Testis (tissue), 3 donors: ENCODE data around the gene SERAC1. TPM values are rescaled to one million over a fixed set of nuclear protein-coding genes. Genes with fewer than 3 reads are reported as not detected.
"Not testable (repeated sequence)": the region's sequence is repeated elsewhere in the genome, so short reads cannot be mapped to it uniquely, and the experiment has no call there.

Experiments used
- DNase-seq: peaks from one replicate; pipeline ENCODE4 v3.0.0-alpha.2; 2019
- H3K27ac ChIP-seq, 2 donors: fragments of 200-600 bp; sonication (generic); one replicate each; pipeline ENCODE4 v1.5.1; 2019
- H3K27me3 ChIP-seq: fragments of 200-600 bp; sonication (generic); one replicate; pipeline ENCODE4 v1.5.1; 2019
- H3K36me3 ChIP-seq: fragments of 200-600 bp; sonication (generic); one replicate; pipeline ENCODE4 v1.5.1; 2017; ENCODE audit warnings: low read depth; ENCODE audit errors: missing control alignments
- H3K4me1 ChIP-seq: fragments of 200-600 bp; sonication (generic); one replicate; pipeline ENCODE4 v1.5.1; 2019
- H3K4me3 ChIP-seq, 2 donors: fragments of 200-600 bp; sonication (generic); one replicate each; pipeline ENCODE4 v1.5.1; 2017 to 2019
- H3K9me3 ChIP-seq: fragments of 200-600 bp; sonication (generic); one replicate; pipeline ENCODE4 v1.5.1; 2017
- CTCF ChIP-seq, 3 experiments: fragments of 450-650 bp in 2 of 3; fragments of 200-600 bp in 1 of 3; sonication (generic) in 1 of 3; IDR thresholded peaks; one replicate each; pipeline ENCODE4 v1.5.1; 2016 to 2019; ENCODE audit warnings: antibody characterized with exemption in 3 of 3, mild to moderate bottlenecking in 2 of 3, moderate library complexity in 1 of 3
- POLR2A ChIP-seq: fragments of 450-650 bp; IDR thresholded peaks from one replicate; pipeline ENCODE4 v1.6.1; 2017; ENCODE audit warnings: antibody characterized with exemption, mild to moderate bottlenecking, moderate library complexity
- WGBS, 2 donors: methylation state at CpG; one replicate each; pipeline ENCODE4 v1.1.5; 2018; 5-methylcytosine and 5-hydroxymethylcytosine counted together
- intact Hi-C: fragments of 100-400 bp; cut with DNase I; formaldehyde crosslinking; loops from one replicate; pipeline ENCODE4 v1.15.1; 2023; ENCODE audit warnings: low total_unique reads
- polyA plus RNA-seq: library from polyadenylated mRNA; stranded (reverse); fragments of 350-450 nt; fragmentation: Illumina TruSeq; extraction: RNeasy Lipid Tissue Mini Kit (QIAGEN cat#74804); gene quantifications from one replicate; pipeline ENCODE4 v1.2.3, GENCODE V29; 2014; ENCODE audit warnings: low read depth, low replicate concordance; ENCODE audit not compliant: insufficient read depth
- total RNA-seq, 2 donors: library from RNA; depleted of rRNA; stranded (reverse); fragments of >200 nt; gene quantifications; one replicate each; pipeline ENCODE4 v1.2.3, GENCODE V29; 2016

SERAC1 gene
- total and polyA plus RNA-seq, 3 donors from 2014 or later, result 9.8 to 20.2 (median 15.2) TPM

DNA sequence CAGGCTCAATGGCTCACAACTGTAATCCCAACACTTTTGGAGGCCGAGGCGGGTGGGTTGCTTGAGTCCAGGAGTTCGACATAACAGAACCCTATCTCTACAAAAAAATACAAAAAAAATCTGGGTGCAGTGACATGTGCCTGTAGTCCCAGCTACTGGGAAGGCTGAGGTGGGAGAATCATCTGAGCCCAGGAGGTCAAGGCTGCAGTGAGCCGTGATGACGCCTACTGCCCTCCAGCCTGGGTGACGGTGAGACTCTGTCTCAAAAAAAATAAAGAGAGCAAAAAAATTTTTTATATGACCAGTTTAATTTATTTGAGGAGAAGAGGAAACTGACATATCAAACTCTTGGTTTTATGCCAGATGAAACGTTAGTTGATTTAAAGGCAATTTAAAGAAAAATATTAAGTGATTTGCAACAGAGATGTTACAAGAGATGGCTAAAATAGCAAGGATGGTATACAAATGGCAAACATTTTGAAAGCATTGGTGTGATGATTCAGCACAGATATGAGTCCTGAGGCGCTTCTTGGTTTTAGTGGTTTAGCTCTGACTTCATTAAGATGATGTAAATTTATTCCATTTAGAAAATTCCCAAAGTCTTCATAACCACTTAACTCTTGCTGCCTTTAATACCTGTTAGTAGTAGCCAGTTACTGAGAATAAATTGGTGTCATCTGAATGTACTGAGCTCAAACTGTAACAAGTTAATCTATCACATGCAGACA is 17.8 kb upstream of the SERAC1 start:
- Histone ChIP-seq H3K4me3 (no peak overlapping the region), H3K4me1 (peaks cover 4% of the 10 kb centered on the region), H3K27me3 (no peaks in the 10 kb centered on the region), H3K9me3 (no peaks in the 10 kb centered on the region), H3K27ac (peak overlapping the region; percentile 34 to 69), H3K36me3 (no peaks in the 10 kb centered on the region)
- intact Hi-C loops, result no loop called here
- no peak for TF ChIP-seq POLR2A
- no peak for TF ChIP-seq CTCF (IDR thresholded peaks at IDR 0.05)
- DNase-seq, result no peak
- WGBS, 2 donors, result 64 to 79% methylated on average over 8 of the region's 8 CpGs

- no peaks in the 10 kb centered on the region for H3K36me3 ChIP-seq
- intact Hi-C loops, result no loop called here
Observed at GRCh38 chr6:158184608-158185007, 16.5 kb upstream of the SERAC1 start.

DNA sequence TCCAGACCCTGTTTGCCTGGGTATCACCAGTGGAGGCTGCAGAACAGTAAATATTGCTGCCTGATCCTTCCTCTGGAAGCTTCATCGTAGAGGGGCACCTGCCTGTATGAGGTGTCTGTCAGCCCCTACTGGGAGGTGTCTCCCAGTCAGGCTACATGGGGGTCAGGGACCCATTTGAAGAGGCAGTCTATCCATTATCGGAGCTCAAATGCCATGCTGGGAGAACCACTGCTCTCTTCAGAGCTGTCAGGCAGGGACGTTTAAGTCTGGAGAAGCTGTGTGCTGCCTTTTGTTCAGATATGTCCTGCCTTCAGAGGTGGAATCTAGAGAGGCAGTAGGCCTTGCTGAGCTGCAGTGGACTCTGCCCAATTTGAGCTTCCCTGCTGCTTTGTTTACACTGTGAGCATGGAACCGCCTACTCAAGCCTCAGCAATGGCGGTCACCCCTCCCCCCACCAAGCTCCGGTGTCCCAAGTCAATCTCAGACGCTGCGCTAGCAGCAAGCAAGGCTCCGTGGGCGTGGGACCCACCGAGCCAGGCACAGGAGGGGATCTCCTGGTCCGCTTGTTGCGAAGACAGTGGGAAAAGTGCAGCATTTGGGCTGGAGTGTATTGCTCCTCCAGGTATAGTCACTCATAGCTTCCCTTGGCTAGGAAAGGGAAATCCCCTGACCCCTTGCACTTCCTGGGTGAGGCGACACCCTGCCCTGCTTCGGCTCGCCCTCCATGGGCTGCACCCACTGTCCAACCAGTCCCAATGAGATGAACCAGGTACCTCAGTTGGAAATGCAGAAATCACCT is 15.3 kb upstream of the SERAC1 start:
- H3K36me3 ChIP-seq, DNase-seq, H3K4me3 ChIP-seq, H3K27me3 ChIP-seq, intact Hi-C loops, H3K4me1 ChIP-seq, H3K27ac ChIP-seq, H3K9me3 ChIP-seq: not testable (repeated sequence)
- WGBS, 2 donors, result 83 to 88% methylated on average over 13 to 16 of the region's 16 CpGs

More at GRCh38 chr6:158184608-158185007, 16.5 kb upstream of the SERAC1 start:
- Histone ChIP-seq H3K4me1 (peaks cover 4% of the 10 kb centered on the region), H3K27ac (no peak overlapping the region), H3K4me3 (no peak overlapping the region), H3K27me3 (no peaks in the 10 kb centered on the region), H3K9me3 (no peaks in the 10 kb centered on the region)
- no peak for TF ChIP-seq CTCF (IDR thresholded peaks at IDR 0.05)
- no peak for TF ChIP-seq POLR2A
- no peak for DNase-seq

DNA sequence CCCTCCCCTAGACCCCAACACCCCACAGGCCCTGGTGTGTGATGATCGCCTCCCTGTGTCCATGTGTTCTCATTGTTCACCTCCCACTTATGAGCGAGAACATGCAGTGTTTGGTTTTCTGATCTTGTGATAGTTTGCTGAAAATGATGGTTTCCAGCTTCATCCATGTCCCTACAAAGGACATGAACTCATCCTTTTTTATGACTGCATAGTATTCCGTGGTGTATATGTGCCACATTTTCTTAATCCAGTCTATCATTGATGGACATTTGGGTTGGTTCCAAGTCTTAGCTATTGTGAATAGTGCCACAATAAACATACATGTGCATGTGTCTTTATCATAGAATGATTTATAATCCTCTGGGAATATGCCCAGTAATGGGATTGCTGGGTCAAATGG is 9.7 kb upstream of the SERAC1 start:
- intact Hi-C loops, H3K36me3 ChIP-seq, DNase-seq, H3K9me3 ChIP-seq, H3K4me3 ChIP-seq, H3K4me1 ChIP-seq, H3K27me3 ChIP-seq, H3K27ac ChIP-seq: not testable (repeated sequence)
- 87 to 96% methylated on average over 3 of the region's 3 CpGs for WGBS, 2 donors

- Histone ChIP-seq H3K4me3 (no peak overlapping the region), H3K27me3 (no peaks in the 10 kb centered on the region), H3K4me1 (no peaks in the 10 kb centered on the region), H3K27ac (no peak overlapping the region), H3K9me3 (no peaks in the 10 kb centered on the region), H3K36me3 (no peaks in the 10 kb centered on the region)
- TF ChIP-seq POLR2A (no peak), CTCF (IDR thresholded peaks at IDR 0.05) (no peak)
- no peak for DNase-seq
- WGBS, 2 donors, result 95 to 100% methylated on average over 3 of the region's 3 CpGs
- intact Hi-C loops, result no loop called here
Observed at GRCh38 chr6:158175111-158175510, 7.0 kb upstream of the SERAC1 start.
